ENCODE data around the gene CYB5RL. TPM values are rescaled to one million over a fixed set of nuclear protein-coding genes. Genes with fewer than 3 reads are reported as not detected.

Gene CYB5RL
- total RNA-seq, 1 donor from 2014 or later, result 9.0 TPM

- H3K27ac ChIP-seq, result no peak overlapping the region
- DNase-seq (no peak), ATAC-seq (no peak)
- no peaks in the 10 kb centered on the region for H3K27me3 ChIP-seq (ENCODE audit: low read depth)
- H3K4me1 ChIP-seq, result no peaks in the 10 kb centered on the region
- H3K4me3 ChIP-seq, result no peak overlapping the region
- TF ChIP-seq CTCF (IDR thresholded peaks at IDR 0.05), result no peak
- no peaks in the 10 kb centered on the region for H3K9me3 ChIP-seq
- H3K36me3 ChIP-seq, result peaks cover 65% of the 10 kb centered on the region
- intact Hi-C loops (cut with DNase I), result no loop called here
Measured at GRCh38 chr1:54244655-54245054, 44.8 kb upstream of the CYB5RL start.

DNA sequence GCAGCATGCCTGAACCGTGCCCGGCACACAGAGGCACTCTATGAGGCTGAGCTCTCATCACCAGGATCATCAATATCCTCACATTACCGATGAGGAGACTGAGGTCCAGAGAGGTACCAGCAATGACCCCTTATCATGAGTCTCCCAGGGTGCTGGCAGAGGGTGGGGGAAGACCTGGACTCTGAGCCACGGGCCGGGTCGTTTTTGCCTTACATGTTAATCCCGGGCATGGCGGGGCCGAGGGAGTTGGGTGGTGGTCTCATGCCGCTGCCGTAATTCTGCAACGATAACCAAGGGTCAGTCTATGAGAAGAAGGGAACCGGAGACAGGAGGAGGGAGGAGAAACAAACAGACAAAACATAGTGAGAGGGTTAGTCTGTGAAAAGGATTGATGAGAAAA is 43.2 kb upstream of the CYB5RL start:
- Histone ChIP-seq H3K9me3 (no peaks in the 10 kb centered on the region), H3K27ac (no peak overlapping the region), H3K36me3 (peaks cover 65% of the 10 kb centered on the region), H3K4me1 (no peaks in the 10 kb centered on the region), H3K4me3 (no peak overlapping the region), H3K27me3 (ENCODE audit: low read depth) (no peaks in the 10 kb centered on the region)
- intact Hi-C loops (cut with DNase I), result no loop called here
- no peak for TF ChIP-seq CTCF (IDR thresholded peaks at IDR 0.05)
- ATAC-seq, result no peak
- DNase-seq, result no peak

DNA sequence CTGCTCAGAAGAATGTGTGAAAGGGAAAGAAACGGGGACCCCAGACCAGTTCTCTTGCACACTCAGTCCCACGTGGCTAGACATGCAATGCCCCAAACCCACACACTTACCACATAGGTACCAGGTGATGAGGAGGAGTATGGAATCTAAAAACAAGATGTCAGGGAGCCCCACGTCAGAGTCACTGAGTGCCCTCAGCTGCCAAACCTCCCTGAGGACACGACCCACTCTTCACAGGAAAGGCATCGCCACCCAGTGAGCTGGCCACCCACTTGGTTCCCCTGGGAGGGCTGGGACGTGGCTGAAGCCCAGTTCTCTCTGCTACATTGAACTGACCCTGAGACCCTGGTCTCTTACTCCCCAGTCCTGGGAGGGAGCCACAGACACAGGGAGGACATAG is 41.5 kb upstream of the CYB5RL start:
- Histone ChIP-seq H3K4me3 (no peak overlapping the region), H3K9me3 (no peaks in the 10 kb centered on the region), H3K4me1 (no peaks in the 10 kb centered on the region), H3K36me3 (peaks cover 70% of the 10 kb centered on the region), H3K27ac (no peak overlapping the region), H3K27me3 (ENCODE audit: low read depth) (no peaks in the 10 kb centered on the region)
- intact Hi-C loops (cut with DNase I), result no loop called here
- no peak for TF ChIP-seq CTCF (IDR thresholded peaks at IDR 0.05)
- ATAC-seq, result no peak
- DNase-seq, result no peak

DNA sequence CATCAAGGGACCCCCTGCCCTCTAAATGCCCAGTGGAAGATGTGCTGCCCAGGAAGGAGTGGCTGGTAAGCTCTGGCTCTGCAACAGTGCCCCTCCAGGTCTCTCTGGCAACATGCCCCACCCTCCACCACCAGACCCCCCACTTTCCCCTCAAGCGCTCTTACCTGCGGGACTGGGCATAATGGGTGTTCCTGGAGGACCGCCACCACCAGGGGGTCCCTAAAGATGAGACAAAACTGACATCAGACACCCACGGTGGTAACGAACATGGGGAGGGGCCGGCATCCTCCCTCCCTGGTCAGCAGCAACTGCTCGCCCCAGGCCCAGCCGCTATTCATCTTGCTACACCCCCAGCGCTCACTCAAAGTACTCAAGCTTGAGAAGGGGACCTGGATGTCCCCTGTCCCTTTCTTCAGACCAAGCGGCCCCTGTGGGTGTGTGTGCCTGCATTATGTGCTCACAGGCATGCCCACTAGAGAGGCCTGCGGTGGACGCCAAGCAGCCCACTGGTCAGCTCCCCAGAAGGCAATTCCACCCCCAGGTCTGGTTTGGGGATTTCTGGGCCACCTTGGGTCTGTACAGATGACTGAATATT is 41.0 kb upstream of the CYB5RL start:
- intact Hi-C loops (cut with DNase I), result no loop called here
- no peaks in the 10 kb centered on the region for H3K9me3 ChIP-seq
- H3K27ac ChIP-seq, result no peak overlapping the region
- DNase-seq (no peak), ATAC-seq (no peak)
- H3K36me3 ChIP-seq, result peaks cover 70% of the 10 kb centered on the region
- H3K4me3 ChIP-seq, result no peak overlapping the region
- no peaks in the 10 kb centered on the region for H3K4me1 ChIP-seq
- no peak for TF ChIP-seq CTCF (IDR thresholded peaks at IDR 0.05)
- H3K27me3 ChIP-seq (ENCODE audit: low read depth), result no peaks in the 10 kb centered on the region

GRCh38 chr1:54239631-54240031 is 39.8 kb upstream of the CYB5RL start:
- no peaks in the 10 kb centered on the region for H3K4me1 ChIP-seq
- intact Hi-C loops (cut with DNase I), result no loop called here
- no peak overlapping the region for H3K27ac ChIP-seq
- H3K4me3 ChIP-seq, result no peak overlapping the region
- H3K9me3 ChIP-seq, result no peaks in the 10 kb centered on the region
- ATAC-seq (no peak), DNase-seq (no peak)
- no peaks in the 10 kb centered on the region for H3K27me3 ChIP-seq (ENCODE audit: low read depth)
- peaks cover 68% of the 10 kb centered on the region for H3K36me3 ChIP-seq
- TF ChIP-seq CTCF (IDR thresholded peaks at IDR 0.05), result no peak

GRCh38 chr1:54239035-54239383 is 39.2 kb upstream of the CYB5RL start:
- Histone ChIP-seq H3K9me3 (no peaks in the 10 kb centered on the region), H3K36me3 (peaks cover 69% of the 10 kb centered on the region), H3K27me3 (ENCODE audit: low read depth) (no peaks in the 10 kb centered on the region), H3K4me3 (no peak overlapping the region), H3K27ac (no peak overlapping the region), H3K4me1 (no peaks in the 10 kb centered on the region)
- TF ChIP-seq CTCF (IDR thresholded peaks at IDR 0.05), result no peak
- intact Hi-C loops (cut with DNase I), result no loop called here
- ATAC-seq (no peak), DNase-seq (no peak)

Data from lower lobe of right lung (tissue), 2 donors.